GM19324 (cell line): ENCODE measurements around the gene GATB.

Source experiments
- ATAC-seq: cut with Tn5 transposase; IDR thresholded peaks from one replicate; pipeline ENCODE4 v1.9.1; 2021; ENCODE audit warnings: mild to moderate bottlenecking, moderate library complexity; ENCODE audit not compliant: unreplicated experiment, low FRiP score

Gene GATB

GRCh38 chr4:151786158-151786495 is 25.3 kb upstream of the GATB start:
- ATAC-seq: no peak

DNA sequence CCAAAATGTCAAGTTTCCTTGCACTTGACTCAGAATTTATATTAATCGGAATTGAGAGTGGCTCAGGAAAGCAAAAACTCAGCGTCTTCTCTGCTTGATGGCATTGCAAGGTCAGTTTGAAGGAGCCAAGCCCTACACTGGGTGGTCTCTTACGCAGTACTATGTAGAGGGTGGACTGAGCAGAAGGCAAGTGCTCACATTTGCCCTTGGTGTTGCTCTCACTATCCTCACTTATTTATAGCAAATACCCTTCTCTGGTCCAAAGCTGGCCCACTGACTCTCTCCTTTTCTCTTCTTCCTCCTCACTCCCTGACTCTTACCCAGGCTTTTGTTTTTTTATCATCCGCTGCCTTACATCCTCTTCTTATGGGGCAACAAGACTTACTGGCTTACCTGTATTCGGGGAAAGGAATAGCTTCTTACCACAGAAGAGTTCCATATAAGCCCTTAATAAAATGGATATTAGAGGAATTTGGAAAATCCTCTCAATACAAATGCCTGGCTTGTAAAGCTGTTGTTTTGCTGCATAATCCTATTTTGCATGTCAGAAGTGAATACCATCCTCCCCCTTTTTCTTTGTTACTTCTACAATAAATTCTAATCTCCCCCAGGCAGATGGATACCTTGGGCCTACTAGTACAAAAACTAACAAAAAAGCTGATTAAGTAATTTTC is 24.8 kb upstream of the GATB start:
- no peak for ATAC-seq

- no peak for ATAC-seq
These were observed 23.9 kb upstream of the GATB start for GRCh38 chr4:151784706-151785105.

GRCh38 chr4:151783867-151784266 is 23.1 kb upstream of the GATB start:
- no peak for ATAC-seq

- ATAC-seq: no peak
These were observed 21.5 kb upstream of the GATB start for GRCh38 chr4:151782296-151782695.

- ATAC-seq: no peak
These were observed 20.2 kb upstream of the GATB start for GRCh38 chr4:151781026-151781425.

GRCh38 chr4:151777471-151777870 is 16.7 kb upstream of the GATB start:
- no peak for ATAC-seq

GRCh38 chr4:151774324-151774723 is 13.5 kb upstream of the GATB start:
- ATAC-seq: no peak

GRCh38 chr4:151772274-151772673 is 11.5 kb upstream of the GATB start:
- ATAC-seq: no peak

DNA sequence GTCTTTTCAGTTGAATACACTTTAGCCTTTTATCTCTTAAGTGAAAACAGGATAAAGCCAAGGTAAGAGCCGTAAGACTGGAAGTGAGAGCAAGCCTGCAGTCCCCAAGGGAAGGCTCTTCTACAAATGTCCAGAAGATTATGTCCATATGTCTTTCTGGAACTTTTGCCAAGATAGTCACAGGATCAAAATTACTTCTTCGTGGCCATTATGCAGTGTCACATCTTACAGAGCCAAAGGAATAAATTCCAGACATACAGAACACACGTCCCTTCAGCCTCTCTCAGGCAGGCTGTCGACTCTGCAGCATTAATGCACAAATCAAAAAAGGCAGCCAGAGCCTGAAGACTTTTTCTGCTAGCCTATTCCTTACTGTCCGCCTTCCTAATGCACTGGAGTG is 10.9 kb upstream of the GATB start:
- ATAC-seq: no peak

- no peak for ATAC-seq
These were observed 9.3 kb upstream of the GATB start for GRCh38 chr4:151770154-151770553.

GRCh38 chr4:151768835-151769234 is 8.0 kb upstream of the GATB start:
- no peak for ATAC-seq

DNA sequence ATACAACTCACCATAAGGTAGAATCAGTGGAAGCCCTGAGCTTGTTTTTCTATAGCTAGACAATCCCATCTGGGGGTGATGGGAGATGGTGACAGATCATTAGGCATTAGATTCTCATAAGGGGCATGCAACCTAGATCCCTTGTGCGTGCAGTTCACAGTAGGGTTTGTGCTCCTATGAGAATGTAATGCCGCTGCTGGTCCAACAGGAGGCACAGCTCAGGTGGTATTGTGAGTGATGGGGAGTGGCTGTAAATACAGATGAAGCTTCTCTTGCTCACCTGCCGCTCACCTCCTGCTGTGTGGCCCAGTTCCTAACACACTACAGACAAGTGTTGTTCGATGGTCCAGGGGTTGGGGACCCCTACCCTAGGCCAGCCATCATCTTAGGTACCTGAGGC is 5.9 kb upstream of the GATB start:
- no peak for ATAC-seq

DNA sequence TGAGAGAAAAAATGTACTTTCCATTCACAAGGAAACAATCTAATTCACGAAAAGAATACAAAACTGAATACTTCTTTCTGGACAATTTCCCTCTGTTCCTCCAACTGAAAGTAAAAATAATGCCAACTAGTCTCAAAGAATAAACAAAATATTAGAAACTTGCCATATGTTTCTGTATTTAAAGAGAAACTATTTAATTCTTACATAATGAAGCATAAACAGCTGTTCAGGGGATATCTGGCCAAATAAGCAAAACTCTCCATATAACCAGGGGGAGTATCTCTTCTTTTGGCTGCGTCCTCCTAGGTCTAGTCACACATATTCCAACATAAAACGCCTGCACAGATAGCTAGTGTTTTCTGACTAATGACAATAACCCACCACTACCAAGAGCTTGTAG is 805 bp downstream of the GATB start:
- no peak for ATAC-seq

- no peak for ATAC-seq
These were observed 7.8 kb downstream of the GATB start for GRCh38 chr4:151753056-151753455.

GRCh38 chr4:151750156-151750555 is 10.7 kb downstream of the GATB start:
- ATAC-seq: no peak

DNA sequence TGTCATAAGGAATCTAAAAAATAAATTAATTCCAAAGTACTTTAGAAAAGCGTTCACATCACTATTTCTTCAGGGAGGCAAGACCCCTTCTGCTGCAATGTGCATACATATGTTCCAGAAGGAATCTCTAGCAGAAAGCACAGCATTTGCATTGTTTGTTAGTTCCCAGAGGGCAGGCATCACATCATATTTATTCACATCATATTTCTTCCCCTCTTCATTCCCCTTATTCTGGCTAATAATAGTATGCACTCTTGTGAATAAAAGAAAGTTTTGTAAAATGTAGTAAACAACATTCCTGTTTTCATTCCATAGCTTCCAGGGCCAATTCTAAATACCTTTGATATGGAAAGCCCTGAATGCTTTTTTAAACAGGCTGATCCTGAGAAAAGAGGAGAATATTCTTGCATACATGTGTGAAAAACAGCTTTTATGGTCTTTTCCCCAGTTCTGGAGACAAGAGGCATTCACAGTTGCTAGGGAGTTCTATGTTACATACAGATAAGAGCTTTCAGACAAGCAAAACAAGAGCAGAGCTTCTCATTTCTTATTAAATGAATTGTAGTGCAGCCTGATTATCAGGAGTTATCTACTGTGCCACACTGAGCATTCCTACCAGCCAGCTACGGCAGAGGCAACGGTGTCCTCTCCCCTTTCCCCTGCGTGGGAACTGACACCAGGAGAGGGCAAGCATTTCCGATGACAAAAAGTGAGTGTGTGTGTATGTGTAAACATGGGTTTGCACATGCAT is 15.2 kb downstream of the GATB start:
- no peak for ATAC-seq

- no peak for ATAC-seq
These were observed 16.2 kb downstream of the GATB start for GRCh38 chr4:151744614-151745013.

DNA sequence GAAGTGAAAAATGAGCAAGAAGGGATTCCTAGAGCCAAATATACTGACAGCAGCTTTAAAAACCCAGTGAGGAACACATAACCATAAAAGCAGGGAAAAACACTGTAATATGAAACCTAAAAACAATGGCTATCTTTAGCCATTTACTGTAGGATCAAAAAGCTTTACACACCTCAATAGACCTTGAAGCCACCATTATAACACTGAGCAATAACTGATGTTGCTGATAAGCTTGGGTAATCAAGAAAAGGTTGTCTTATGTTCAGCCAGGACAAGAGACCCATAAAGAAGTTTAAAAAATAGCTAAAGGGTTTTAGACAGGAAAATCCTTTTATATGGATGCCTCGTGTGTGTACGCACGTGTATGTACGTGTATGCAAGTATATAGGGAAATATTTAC is 16.9 kb downstream of the GATB start:
- no peak for ATAC-seq

- ATAC-seq: no peak
These were observed 17.5 kb downstream of the GATB start for GRCh38 chr4:151743128-151743854.

DNA sequence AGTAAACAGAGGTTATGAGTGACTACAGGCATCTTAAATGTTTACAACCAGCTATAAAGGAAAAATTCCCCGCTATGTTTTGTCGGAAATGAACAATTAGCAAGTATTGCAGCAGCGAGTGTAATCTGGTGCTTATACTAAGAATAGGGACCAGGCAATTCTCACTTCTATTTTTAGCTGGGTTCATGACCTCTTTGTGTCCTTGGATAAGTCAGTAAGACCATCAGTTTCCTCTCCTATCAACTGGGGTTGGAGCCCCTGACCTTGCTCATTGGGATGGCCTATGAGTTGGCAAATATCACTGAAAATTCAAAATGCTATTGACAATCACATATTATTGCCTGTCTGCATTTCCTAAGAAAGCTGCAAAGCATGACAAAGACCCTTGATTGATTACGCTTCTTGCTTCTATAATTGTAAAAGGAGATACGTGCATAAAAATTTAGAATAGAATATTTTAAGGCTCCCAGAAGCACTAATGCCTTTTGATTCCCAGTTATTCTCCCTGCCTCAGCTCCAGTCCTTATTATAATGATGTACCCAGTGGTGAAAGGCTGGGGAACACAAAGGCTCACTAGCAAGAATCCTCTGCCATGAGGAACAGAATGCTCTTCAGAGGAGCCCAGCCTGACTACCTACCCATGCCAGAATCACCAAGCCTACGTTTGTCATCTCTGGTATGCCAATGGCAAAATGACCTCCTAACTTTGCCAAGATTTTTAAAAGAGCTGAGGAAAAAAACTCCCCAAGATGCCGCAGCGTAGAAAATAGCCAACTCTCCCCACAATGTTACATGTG is 21.9 kb downstream of the GATB start:
- no peak for ATAC-seq
